ENCODE results near the gene SGMS1.
"Not testable (repeated sequence)": the region's sequence is repeated elsewhere in the genome, so short reads cannot be mapped to it uniquely, and the experiment has no call there.

Gene SGMS1

GRCh38 chr10:50461834-50462233, 161.9 kb downstream of the SGMS1 start:
- H3K4me1 ChIP-seq, result no peaks in the 10 kb centered on the region
- H3K4me3 ChIP-seq, result no peak overlapping the region
- H3K36me3 ChIP-seq (replicated peaks), result no peaks in the 10 kb centered on the region
- no peak for DNase-seq (ENCODE audit: low spot score in 2 of 2)
- in situ Hi-C loops (cut with MboI; ENCODE audit: low sequenced_read_pairs), result no loop called here
- H3K27me3 ChIP-seq (ENCODE audit: low read depth), result peaks cover 13% of the 10 kb centered on the region
- H3K9me3 ChIP-seq, result no peaks in the 10 kb centered on the region

- no peak overlapping the region for H3K4me3 ChIP-seq
- DNase-seq (ENCODE audit: low spot score in 2 of 2), result no peak
- in situ Hi-C loops (cut with MboI; ENCODE audit: low sequenced_read_pairs), result no loop called here
- no peaks in the 10 kb centered on the region for H3K9me3 ChIP-seq
- no peaks in the 10 kb centered on the region for H3K36me3 ChIP-seq (replicated peaks)
- H3K27me3 ChIP-seq (ENCODE audit: low read depth), result peaks cover 8% of the 10 kb centered on the region
- H3K4me1 ChIP-seq, result no peaks in the 10 kb centered on the region
Observed at GRCh38 chr10:50461123-50461522, 162.6 kb downstream of the SGMS1 start.

- H3K36me3 ChIP-seq (replicated peaks), result no peaks in the 10 kb centered on the region
- H3K4me3 ChIP-seq, result no peak overlapping the region
- no peaks in the 10 kb centered on the region for H3K27me3 ChIP-seq (ENCODE audit: low read depth)
- no peaks in the 10 kb centered on the region for H3K9me3 ChIP-seq
- H3K4me1 ChIP-seq, result no peaks in the 10 kb centered on the region
- DNase-seq (ENCODE audit: low spot score in 2 of 2), result no peak
- in situ Hi-C loops (cut with MboI; ENCODE audit: low sequenced_read_pairs), result no loop called here
Observed at GRCh38 chr10:50456719-50457118, 167.0 kb downstream of the SGMS1 start.

- no peak overlapping the region for H3K4me3 ChIP-seq
- no peaks in the 10 kb centered on the region for H3K9me3 ChIP-seq
- no peak for DNase-seq (ENCODE audit: low spot score in 2 of 2)
- H3K36me3 ChIP-seq (replicated peaks), result no peaks in the 10 kb centered on the region
- H3K4me1 ChIP-seq, result peaks cover 2% of the 10 kb centered on the region; the same call in 1 of the 2 replicates
- no peaks in the 10 kb centered on the region for H3K27me3 ChIP-seq (ENCODE audit: low read depth)
- in situ Hi-C loops (cut with MboI; ENCODE audit: low sequenced_read_pairs), result no loop called here
Observed at GRCh38 chr10:50453940-50454339, 169.8 kb downstream of the SGMS1 start.

GRCh38 chr10:50452603-50453002, 171.2 kb downstream of the SGMS1 start:
- Histone ChIP-seq H3K9me3 (no peaks in the 10 kb centered on the region), H3K27me3 (ENCODE audit: low read depth) (no peaks in the 10 kb centered on the region), H3K4me3 (no peak overlapping the region), H3K36me3 (replicated peaks) (no peaks in the 10 kb centered on the region), H3K4me1 (peaks cover 4% of the 10 kb centered on the region; the same call in 1 of the 2 replicates)
- DNase-seq (ENCODE audit: low spot score in 2 of 2), result no peak
- in situ Hi-C loops (cut with MboI; ENCODE audit: low sequenced_read_pairs), result no loop called here

GRCh38 chr10:50447691-50448090, 176.1 kb downstream of the SGMS1 start:
- no peak overlapping the region for H3K4me3 ChIP-seq
- no peaks in the 10 kb centered on the region for H3K27me3 ChIP-seq (ENCODE audit: low read depth)
- DNase-seq (ENCODE audit: low spot score in 2 of 2), result no peak
- peaks cover 4% of the 10 kb centered on the region; the same call in 1 of the 2 replicates for H3K4me1 ChIP-seq
- no peaks in the 10 kb centered on the region for H3K36me3 ChIP-seq (replicated peaks)
- in situ Hi-C loops (cut with MboI; ENCODE audit: low sequenced_read_pairs), result no loop called here
- H3K9me3 ChIP-seq, result no peaks in the 10 kb centered on the region

- in situ Hi-C loops (cut with MboI; ENCODE audit: low sequenced_read_pairs); H3K4me3 ChIP-seq: not testable (repeated sequence)
Observed at GRCh38 chr10:50445777-50446176, 178.0 kb downstream of the SGMS1 start.

GRCh38 chr10:50440489-50440888, 183.3 kb downstream of the SGMS1 start:
- no peak for DNase-seq (ENCODE audit: low spot score in 2 of 2)
- no peaks in the 10 kb centered on the region for H3K27me3 ChIP-seq (ENCODE audit: low read depth)
- H3K4me1 ChIP-seq, result no peaks in the 10 kb centered on the region
- in situ Hi-C loops (cut with MboI; ENCODE audit: low sequenced_read_pairs), result no loop called here
- no peaks in the 10 kb centered on the region for H3K9me3 ChIP-seq
- no peaks in the 10 kb centered on the region for H3K36me3 ChIP-seq (replicated peaks)
- no peak overlapping the region for H3K4me3 ChIP-seq

More at GRCh38 chr10:50445777-50446176, 178.0 kb downstream of the SGMS1 start:
- not testable (repeated sequence) for H3K27me3 ChIP-seq (ENCODE audit: low read depth); H3K36me3 ChIP-seq (replicated peaks); H3K9me3 ChIP-seq; DNase-seq (ENCODE audit: low spot score in 2 of 2); H3K4me1 ChIP-seq

GRCh38 chr10:50439806-50440205, 183.9 kb downstream of the SGMS1 start:
- H3K4me3 ChIP-seq, result no peak overlapping the region
- H3K9me3 ChIP-seq, result no peaks in the 10 kb centered on the region
- in situ Hi-C loops (cut with MboI; ENCODE audit: low sequenced_read_pairs), result no loop called here
- no peaks in the 10 kb centered on the region for H3K4me1 ChIP-seq
- no peaks in the 10 kb centered on the region for H3K36me3 ChIP-seq (replicated peaks)
- no peak for DNase-seq (ENCODE audit: low spot score in 2 of 2)
- H3K27me3 ChIP-seq (ENCODE audit: low read depth), result no peaks in the 10 kb centered on the region

- Histone ChIP-seq H3K4me3 (no peak overlapping the region), H3K9me3 (no peaks in the 10 kb centered on the region), H3K27me3 (ENCODE audit: low read depth) (no peaks in the 10 kb centered on the region), H3K4me1 (no peaks in the 10 kb centered on the region), H3K36me3 (replicated peaks) (no peaks in the 10 kb centered on the region)
- no peak for DNase-seq (ENCODE audit: low spot score in 2 of 2)
- in situ Hi-C loops (cut with MboI; ENCODE audit: low sequenced_read_pairs), result no loop called here
Observed at GRCh38 chr10:50439187-50439586, 184.6 kb downstream of the SGMS1 start.

- no peaks in the 10 kb centered on the region for H3K9me3 ChIP-seq
- H3K4me1 ChIP-seq, result no peaks in the 10 kb centered on the region
Observed at GRCh38 chr10:50438049-50438936, 185.5 kb downstream of the SGMS1 start.

GRCh38 chr10:50437248-50437647, 186.5 kb downstream of the SGMS1 start:
- no peaks in the 10 kb centered on the region for H3K9me3 ChIP-seq
- H3K4me3 ChIP-seq, result no peak overlapping the region
- no peaks in the 10 kb centered on the region for H3K4me1 ChIP-seq
- in situ Hi-C loops (cut with MboI; ENCODE audit: low sequenced_read_pairs), result no loop called here
- no peaks in the 10 kb centered on the region for H3K36me3 ChIP-seq (replicated peaks)
- no peak for DNase-seq (ENCODE audit: low spot score in 2 of 2)
- no peaks in the 10 kb centered on the region for H3K27me3 ChIP-seq (ENCODE audit: low read depth)

More at GRCh38 chr10:50438049-50438936, 185.5 kb downstream of the SGMS1 start:
- DNase-seq (ENCODE audit: low spot score in 2 of 2), result no peak
- Histone ChIP-seq H3K27me3 (ENCODE audit: low read depth) (no peaks in the 10 kb centered on the region), H3K4me3 (no peak overlapping the region), H3K36me3 (replicated peaks) (no peaks in the 10 kb centered on the region)
- in situ Hi-C loops (cut with MboI; ENCODE audit: low sequenced_read_pairs), result no loop called here

GRCh38 chr10:50436805-50437204, 187.0 kb downstream of the SGMS1 start:
- Histone ChIP-seq H3K4me3 (no peak overlapping the region), H3K4me1 (no peaks in the 10 kb centered on the region), H3K27me3 (ENCODE audit: low read depth) (no peaks in the 10 kb centered on the region), H3K9me3 (no peaks in the 10 kb centered on the region), H3K36me3 (replicated peaks) (no peaks in the 10 kb centered on the region)
- in situ Hi-C loops (cut with MboI; ENCODE audit: low sequenced_read_pairs), result no loop called here
- no peak for DNase-seq (ENCODE audit: low spot score in 2 of 2)

- Histone ChIP-seq H3K4me1 (no peaks in the 10 kb centered on the region), H3K9me3 (no peaks in the 10 kb centered on the region), H3K27me3 (ENCODE audit: low read depth) (no peaks in the 10 kb centered on the region), H3K4me3 (no peak overlapping the region), H3K36me3 (replicated peaks) (no peaks in the 10 kb centered on the region)
- in situ Hi-C loops (cut with MboI; ENCODE audit: low sequenced_read_pairs), result no loop called here
- no peak for DNase-seq (ENCODE audit: low spot score in 2 of 2)
Observed at GRCh38 chr10:50432211-50433009, 191.3 kb downstream of the SGMS1 start.
